CD1c-positive myeloid dendritic cell (primary cell): ENCODE data around the gene PRKACA.
"Not testable (repeated sequence)": the region's sequence is repeated elsewhere in the genome, so short reads cannot be mapped to it uniquely, and the experiment has no call there.

ENCODE experiments used
- DNase-seq: peaks from one replicate; pipeline ENCODE4 v3.0.0-alpha.2; 2016; ENCODE audit errors: extremely low spot score

The PRKACA gene

DNA sequence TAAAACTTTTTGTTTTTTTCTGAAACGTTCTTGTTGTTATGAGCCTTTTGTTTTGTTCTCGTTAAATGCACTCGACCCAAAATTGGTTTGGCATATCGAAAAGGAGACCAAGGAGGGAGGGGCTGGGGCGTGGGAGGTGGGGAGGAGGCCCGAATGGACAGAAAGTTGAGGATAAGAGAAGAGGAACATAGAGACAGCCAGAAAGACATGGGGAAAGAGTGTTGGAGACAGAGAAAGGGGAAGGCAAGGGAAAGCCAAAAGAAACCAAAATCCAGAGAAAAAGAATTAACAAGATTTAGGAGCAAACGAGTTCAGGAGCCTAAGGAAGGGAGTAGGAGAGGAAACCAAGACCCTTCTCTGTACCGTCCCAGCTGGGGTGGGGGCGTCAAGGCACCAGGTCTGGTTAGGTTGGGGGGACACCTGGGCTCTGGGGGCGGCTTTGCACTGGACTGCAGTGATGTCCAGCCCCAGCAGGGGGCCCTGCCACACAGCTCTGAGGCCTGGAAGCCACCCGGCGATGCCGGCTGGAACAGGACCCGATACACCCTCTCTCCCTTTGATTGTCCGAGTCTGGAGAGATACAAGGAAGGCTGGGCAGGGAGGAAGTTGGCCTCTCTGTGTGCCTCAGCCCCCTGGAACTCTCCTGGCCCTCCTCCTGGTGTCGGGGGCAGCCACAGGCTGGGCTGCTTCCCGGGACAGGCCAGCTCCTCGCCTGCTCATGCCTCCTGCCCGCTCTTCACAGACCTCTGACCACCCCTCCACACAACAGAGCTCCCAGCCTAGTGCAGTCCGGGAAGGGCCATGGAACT is 30.4 kb upstream of the PRKACA start:
- peak; percentile 57 for DNase-seq

- peak; percentile 21 for DNase-seq
Measured at GRCh38 chr19:14146789-14147216, 29.2 kb upstream of the PRKACA start.

DNA sequence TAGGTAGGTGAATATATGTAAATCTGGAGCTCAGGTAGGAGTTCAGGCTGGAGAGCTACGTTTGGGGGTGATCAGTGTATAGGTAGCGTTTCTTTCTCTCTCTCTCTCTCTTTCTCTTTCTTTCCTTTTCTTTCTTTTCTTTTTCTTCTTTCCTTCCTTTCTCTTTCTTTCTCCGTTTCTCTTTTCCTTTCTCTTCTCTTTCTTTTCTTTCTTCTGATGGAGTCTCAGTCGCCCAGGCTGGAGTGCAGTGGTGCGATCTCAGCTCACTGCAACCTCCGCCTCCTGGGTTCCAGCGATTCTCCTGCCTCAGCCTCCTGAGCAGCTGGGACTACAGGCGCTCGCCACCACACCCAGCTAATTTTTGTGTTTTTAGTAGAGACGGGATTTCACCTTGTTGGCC is 28.6 kb upstream of the PRKACA start:
- DNase-seq: not testable (repeated sequence)

DNA sequence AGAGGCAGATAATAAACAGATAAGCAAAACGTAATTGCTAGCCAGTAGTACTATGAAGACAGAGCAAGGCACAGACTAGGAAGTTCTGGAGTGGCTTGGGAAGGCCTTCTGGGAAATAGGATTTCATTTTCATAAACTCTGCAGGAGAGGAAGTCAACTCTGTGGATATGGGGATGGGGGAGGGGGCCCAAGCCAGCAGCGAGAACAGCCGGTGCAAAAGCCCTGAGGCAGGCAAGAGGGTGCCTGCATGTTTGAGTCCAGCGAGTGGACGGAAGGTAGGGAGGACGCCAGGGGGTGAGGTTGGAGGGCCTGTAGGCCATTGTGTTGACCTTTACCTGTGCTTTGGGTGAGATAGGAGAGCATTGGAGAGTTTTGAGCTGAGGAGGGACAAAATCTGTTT is 27.8 kb upstream of the PRKACA start:
- no peak for DNase-seq

- no peak for DNase-seq
Measured at GRCh38 chr19:14142262-14143190, 25.0 kb upstream of the PRKACA start.

GRCh38 chr19:14141041-14141440 is 23.5 kb upstream of the PRKACA start:
- DNase-seq: no peak

DNA sequence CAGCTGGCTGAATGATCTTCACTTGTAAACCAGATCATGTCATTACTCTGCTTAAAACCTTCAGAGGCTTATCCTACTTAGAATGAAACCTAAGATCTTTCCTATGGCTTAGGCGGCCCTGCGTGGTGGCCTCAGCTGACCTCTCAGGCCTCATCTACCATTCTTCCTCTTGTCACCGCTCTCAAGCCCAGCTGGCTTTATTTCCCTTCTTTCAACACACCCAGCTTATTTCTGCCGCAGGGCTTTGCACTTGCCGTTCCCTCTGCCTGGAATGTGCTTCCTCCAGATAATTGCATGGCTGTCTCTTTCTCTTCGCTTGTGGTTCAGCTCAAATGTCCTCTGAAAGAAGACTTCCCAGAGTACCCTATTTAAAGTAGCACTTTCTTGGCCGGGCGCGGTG is 22.4 kb upstream of the PRKACA start:
- DNase-seq: peak; percentile 62

- DNase-seq: no peak
Measured at GRCh38 chr19:14138576-14139265, 21.2 kb upstream of the PRKACA start.

- peak; percentile 99 for DNase-seq
Measured at GRCh38 chr19:14136509-14137281, 19.1 kb upstream of the PRKACA start, which contains the start of gene ASF1B. TSS of gene ASF1B (minus strand) at chr19:14136589. CDS start at chr19:14136456, 133 bp downstream.

- DNase-seq: no peak
Measured at GRCh38 chr19:14135985-14136508, 18.5 kb upstream of the PRKACA start.

DNA sequence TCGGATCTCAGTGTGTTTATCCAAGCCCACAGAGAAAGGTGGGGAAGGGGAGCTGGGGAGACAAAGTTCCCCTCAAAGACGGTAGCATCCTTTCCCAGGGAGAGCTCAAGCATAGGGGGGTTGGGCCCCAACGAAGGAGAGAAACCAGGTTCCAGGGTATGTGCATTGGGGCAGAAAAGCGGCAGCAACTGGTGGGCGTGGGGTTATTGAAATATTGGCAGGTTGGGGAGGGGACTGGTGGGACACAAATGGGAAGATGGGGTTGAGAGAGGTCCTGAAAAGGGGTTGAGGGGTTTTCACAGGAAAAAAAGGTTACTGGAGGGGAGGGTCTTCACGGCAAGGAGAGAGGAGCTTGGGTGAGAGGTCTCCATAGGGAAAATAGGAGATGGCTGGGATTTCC is 17.8 kb upstream of the PRKACA start:
- DNase-seq: no peak

DNA sequence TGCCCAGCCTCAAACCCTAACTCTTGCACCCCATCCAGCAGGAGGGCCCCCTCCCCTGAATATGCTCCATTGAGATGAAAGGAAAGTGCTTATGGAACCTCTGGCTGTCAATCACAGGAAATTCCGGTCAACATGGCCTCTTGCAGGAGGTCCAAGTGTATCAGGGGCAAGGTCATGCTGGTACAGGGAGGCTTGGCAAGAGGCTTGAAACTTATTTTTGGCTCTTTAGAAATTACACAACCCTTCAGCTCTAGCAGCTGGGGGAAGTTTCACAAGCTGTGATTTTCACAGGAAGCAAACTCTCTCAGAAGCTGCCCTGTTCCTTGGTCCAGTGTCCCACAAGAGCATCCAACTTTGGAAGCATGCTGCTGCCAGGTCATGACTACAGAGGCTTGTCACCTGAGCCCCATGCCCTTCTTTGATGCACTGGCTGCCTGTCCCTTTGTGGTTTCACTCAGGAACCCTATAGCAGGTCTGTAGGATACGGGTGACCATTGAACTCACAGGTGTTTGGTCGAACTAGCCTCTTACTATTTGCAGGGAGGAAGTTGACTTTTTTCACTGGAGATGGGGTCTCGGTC is 10.5 kb upstream of the PRKACA start:
- peak; percentile 77 for DNase-seq

- DNase-seq: peak; percentile 63
Measured at GRCh38 chr19:14127176-14127575, 9.6 kb upstream of the PRKACA start.

DNA sequence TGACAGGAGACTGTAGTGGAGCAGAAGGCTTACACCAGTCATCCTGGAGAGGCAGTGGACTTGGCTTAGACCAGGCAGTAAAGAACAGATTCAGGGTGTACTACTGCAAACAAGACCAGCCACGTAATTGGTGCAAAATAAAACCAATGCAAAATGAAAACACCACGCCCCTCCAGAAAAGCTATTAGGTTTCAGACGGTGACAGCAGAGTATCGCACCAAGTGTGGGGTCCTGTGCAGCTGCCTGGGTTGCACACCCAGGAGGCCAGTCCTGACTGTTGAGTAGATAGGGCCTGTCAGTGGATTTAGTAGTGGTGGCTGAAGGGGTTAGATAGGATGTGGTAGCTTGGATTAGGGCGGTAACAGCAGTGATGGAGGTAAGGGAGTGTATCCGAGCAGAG is 5.4 kb upstream of the PRKACA start:
- DNase-seq: no peak

GRCh38 chr19:14120497-14120780 is 2.9 kb upstream of the PRKACA start:
- DNase-seq: no peak

- DNase-seq: no peak
Measured at GRCh38 chr19:14119644-14120496, 2.3 kb upstream of the PRKACA start.

DNA sequence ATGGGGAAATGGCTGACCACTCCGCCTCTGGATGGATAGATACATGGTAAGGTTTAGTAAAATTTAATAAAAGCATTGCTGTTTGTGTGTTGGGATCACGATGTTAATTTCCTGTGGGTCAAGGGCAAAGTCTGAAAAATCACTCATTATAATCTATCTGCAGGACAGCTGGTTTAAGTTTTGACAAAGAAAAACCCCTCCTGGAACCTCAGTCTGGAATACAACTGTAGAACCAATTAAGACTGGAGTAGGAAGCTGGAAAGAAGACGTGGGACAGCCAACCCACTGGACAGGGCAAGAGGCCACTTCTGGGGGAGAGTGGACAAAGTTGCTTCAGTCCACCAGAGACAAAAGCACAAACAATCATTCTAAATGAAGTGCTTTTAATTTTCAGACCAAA is 1.6 kb upstream of the PRKACA start:
- DNase-seq: no peak

- DNase-seq: peak; percentile 94
Measured at GRCh38 chr19:14118165-14119051, 846 bp upstream of the PRKACA start.
